Measurements from ENCODE around the gene IGFBP3. TPM values are rescaled to one million over a fixed set of nuclear protein-coding genes. Genes with fewer than 3 reads are reported as not detected.

The IGFBP3 gene
- total RNA-seq, 1 experiment from 2014 or later = 237 TPM

DNA sequence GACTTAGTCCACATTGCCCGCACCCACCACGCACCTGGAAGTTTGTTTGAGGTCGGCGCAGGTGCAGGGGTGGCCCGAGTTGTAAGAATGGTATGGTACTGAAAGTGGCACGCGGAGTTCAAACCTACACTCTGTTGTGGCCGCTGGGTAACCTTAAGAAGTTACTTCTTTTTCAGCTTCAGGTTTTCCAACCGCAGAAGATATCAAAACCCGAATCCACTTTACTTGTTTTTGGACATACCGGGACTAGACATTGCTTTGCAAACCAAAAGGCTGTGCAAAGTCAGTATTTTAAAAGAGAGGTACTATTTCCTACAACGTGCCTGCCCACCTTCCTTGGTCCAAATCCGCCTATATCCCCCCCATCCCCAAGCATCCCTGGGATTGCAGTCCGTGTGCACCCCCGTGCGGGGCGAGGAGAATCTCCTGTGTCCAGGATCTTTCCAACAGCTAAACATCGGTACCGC is 1.0 kb downstream of the IGFBP3 start:
- no peaks in the 10 kb centered on the region; the same call in 1 of the 2 replicates for H4K20me1 ChIP-seq (ENCODE audit: insufficient read depth)
- intact Hi-C loops (cut with micrococcal nuclease; ENCODE audit: unreplicated experiment) = loop anchor here (2.0 to 5.0 kb wide), 2 partner anchors 257 to 987 kb away; no protein-coding TSS in a partner anchor
- peak overlapping the region; percentile 36 for H3K27ac ChIP-seq
- H3K4me1 ChIP-seq (replicated peaks; ENCODE audit: insufficient read depth) = peaks cover 43% of the 10 kb centered on the region
- BruUV-seq (replicated peaks) = TSS peak; percentile 42
- peaks cover 28% of the 10 kb centered on the region for H3K79me2 ChIP-seq (ENCODE audit: low read depth)
- ChIA-PET POLR2A (ENCODE audit: unreplicated experiment) (interaction anchor here (0.5 kb wide), 2 partner anchors 151 to 1300 kb away, joined by 4 to 5 read pairs; no protein-coding TSS in a partner anchor), CTCF (interaction anchor here (1.0 kb wide), 2 partner anchors 30 to 34 kb away, joined by 5 read pairs; no protein-coding TSS in a partner anchor)
- peaks cover 45% of the 10 kb centered on the region; the same call in 1 of the 2 replicates for H3F3A ChIP-seq (ENCODE audit: insufficient read depth, low read depth)
- H3K4me2 ChIP-seq = peak overlapping the region; percentile 93
- H3K9me2 ChIP-seq (ENCODE audit: insufficient read depth) = no peaks in the 10 kb centered on the region
- H3K27me3 ChIP-seq (ENCODE audit: insufficient read depth, low read depth) = no peaks in the 10 kb centered on the region
- no peak for DNase-seq
- H3K9me3 ChIP-seq (ENCODE audit: insufficient read depth, low read depth) = no peaks in the 10 kb centered on the region
- peak overlapping the region; percentile 72 for H2AFZ ChIP-seq
- peak overlapping the region; percentile 84 for H3K4me3 ChIP-seq
- H3K36me3 ChIP-seq (ENCODE audit: low read depth) = peaks cover 13% of the 10 kb centered on the region; the same call in 1 of the 2 replicates
- TF ChIP-seq, protein P1, sequence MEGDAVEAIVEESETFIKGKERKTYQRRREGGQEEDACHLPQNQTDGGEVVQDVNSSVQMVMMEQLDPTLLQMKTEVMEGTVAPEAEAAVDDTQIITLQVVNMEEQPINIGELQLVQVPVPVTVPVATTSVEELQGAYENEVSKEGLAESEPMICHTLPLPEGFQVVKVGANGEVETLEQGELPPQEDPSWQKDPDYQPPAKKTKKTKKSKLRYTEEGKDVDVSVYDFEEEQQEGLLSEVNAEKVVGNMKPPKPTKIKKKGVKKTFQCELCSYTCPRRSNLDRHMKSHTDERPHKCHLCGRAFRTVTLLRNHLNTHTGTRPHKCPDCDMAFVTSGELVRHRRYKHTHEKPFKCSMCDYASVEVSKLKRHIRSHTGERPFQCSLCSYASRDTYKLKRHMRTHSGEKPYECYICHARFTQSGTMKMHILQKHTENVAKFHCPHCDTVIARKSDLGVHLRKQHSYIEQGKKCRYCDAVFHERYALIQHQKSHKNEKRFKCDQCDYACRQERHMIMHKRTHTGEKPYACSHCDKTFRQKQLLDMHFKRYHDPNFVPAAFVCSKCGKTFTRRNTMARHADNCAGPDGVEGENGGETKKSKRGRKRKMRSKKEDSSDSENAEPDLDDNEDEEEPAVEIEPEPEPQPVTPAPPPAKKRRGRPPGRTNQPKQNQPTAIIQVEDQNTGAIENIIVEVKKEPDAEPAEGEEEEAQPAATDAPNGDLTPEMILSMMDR (conservative IDR thresholded peaks at IDR 0.05) = no peak
- TF ChIP-seq EZH2 (IDR thresholded peaks at IDR 0.05; ENCODE audit: low read depth) = no peak

DNA sequence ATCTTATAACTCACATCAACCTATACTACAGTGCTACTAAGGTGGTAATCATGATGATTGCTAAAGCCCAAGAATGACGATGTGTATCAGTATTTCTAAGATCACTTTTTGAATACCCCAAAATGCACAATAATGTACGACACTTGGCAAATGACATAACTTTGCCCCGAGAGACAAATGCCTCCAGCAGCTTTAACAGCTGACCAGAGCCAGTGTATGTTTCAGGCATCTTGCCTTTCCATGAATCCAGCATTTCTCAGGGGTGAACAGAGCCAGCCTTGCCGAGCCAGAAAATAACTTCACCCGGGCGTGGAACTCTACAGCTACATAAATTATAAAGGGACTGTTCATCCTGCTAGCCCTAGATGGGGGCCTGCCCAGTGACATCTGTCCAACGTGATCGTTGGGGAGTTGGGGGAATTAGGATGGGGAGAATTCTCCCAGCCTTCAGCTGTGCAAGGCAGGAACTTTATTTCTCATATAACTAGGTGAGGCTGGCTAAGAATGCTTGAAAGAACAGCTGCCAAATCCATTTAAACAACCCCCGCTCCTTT is 1.8 kb downstream of the IGFBP3 start:
- Histone ChIP-seq H4K20me1 (ENCODE audit: insufficient read depth) (no peaks in the 10 kb centered on the region; the same call in 1 of the 2 replicates), H3K79me2 (ENCODE audit: low read depth) (peaks cover 28% of the 10 kb centered on the region), H3K4me1 (replicated peaks; ENCODE audit: insufficient read depth) (peaks cover 36% of the 10 kb centered on the region), H3K36me3 (ENCODE audit: low read depth) (peaks cover 15% of the 10 kb centered on the region; the same call in 1 of the 2 replicates), H3K27ac (peak overlapping the region; percentile 36), H3K4me3 (peak overlapping the region; percentile 84), H3K9me2 (ENCODE audit: insufficient read depth) (no peaks in the 10 kb centered on the region), H3K9me3 (ENCODE audit: insufficient read depth, low read depth) (no peaks in the 10 kb centered on the region), H3K27me3 (ENCODE audit: insufficient read depth, low read depth) (no peaks in the 10 kb centered on the region), H3F3A (ENCODE audit: insufficient read depth, low read depth) (peaks cover 40% of the 10 kb centered on the region; the same call in 1 of the 2 replicates), H3K4me2 (peak overlapping the region; percentile 93), H2AFZ (peak overlapping the region; percentile 72; the same call in 1 of the 2 replicates)
- intact Hi-C loops (cut with micrococcal nuclease; ENCODE audit: unreplicated experiment) = no loop called here
- no peak for DNase-seq
- no TSS peak for BruUV-seq (replicated peaks)
- POLR2A ChIA-PET (ENCODE audit: unreplicated experiment) = interaction anchor here (0.5 to 0.6 kb wide), 3 partner anchors 150 to 1648 kb away, joined by 3 to 5 read pairs (median 4); no protein-coding TSS in a partner anchor
- CTCF ChIA-PET = interaction anchor here (1.0 to 1.5 kb wide), 3 partner anchors 29 to 1169 kb away, joined by 5 to 6 read pairs (median 5); no protein-coding TSS in a partner anchor
- TF ChIP-seq, protein P1 (conservative IDR thresholded peaks at IDR 0.05) = no peak
- TF ChIP-seq EZH2 (IDR thresholded peaks at IDR 0.05; ENCODE audit: low read depth) = no peak

DNA sequence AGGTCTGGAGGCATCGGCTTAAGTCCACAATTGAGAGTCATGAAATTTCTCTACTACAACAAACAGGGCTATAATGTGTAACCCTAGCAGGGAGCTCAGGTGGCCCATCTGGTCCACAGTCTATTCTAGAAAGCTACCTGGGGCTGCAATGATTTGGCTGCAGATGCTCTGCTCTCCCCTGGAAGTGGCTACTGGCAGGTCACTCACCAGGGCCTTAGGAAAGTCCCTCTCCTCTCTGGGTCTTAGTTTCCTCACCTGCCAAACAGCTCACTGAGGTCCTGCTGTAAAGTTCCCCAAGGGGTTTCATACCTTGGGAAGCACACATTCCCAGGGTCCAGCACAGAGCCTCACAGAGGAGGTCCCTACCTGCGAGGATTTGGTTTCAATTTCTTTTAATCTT is 2.5 kb downstream of the IGFBP3 start:
- peak overlapping the region; percentile 36 for H3K27ac ChIP-seq
- BruUV-seq (replicated peaks) = no TSS peak
- H3K79me2 ChIP-seq (ENCODE audit: low read depth) = peaks cover 28% of the 10 kb centered on the region
- ChIA-PET POLR2A (ENCODE audit: unreplicated experiment) (interaction anchor here (0.6 kb wide), 2 partner anchors 1060 to 1649 kb away, joined by 3 to 4 read pairs; no protein-coding TSS in a partner anchor), CTCF (interaction anchor here (0.5 to 1.5 kb wide), 5 partner anchors 33 to 1170 kb away, joined by 3 to 6 read pairs (median 4); no protein-coding TSS in a partner anchor)
- peaks cover 17% of the 10 kb centered on the region; the same call in 1 of the 2 replicates for H3K36me3 ChIP-seq (ENCODE audit: low read depth)
- no peaks in the 10 kb centered on the region for H3K9me3 ChIP-seq (ENCODE audit: insufficient read depth, low read depth)
- intact Hi-C loops (cut with micrococcal nuclease; ENCODE audit: unreplicated experiment) = no loop called here
- H3K27me3 ChIP-seq (ENCODE audit: insufficient read depth, low read depth) = no peaks in the 10 kb centered on the region
- peaks cover 37% of the 10 kb centered on the region; the same call in 1 of the 2 replicates for H3F3A ChIP-seq (ENCODE audit: insufficient read depth, low read depth)
- H3K4me1 ChIP-seq (replicated peaks; ENCODE audit: insufficient read depth) = peaks cover 28% of the 10 kb centered on the region
- no peaks in the 10 kb centered on the region for H3K9me2 ChIP-seq (ENCODE audit: insufficient read depth)
- H3K4me2 ChIP-seq = peak overlapping the region; percentile 93
- H3K4me3 ChIP-seq = peak overlapping the region; percentile 84
- no peak for DNase-seq
- H4K20me1 ChIP-seq (ENCODE audit: insufficient read depth) = no peaks in the 10 kb centered on the region; the same call in 1 of the 2 replicates
- no peak overlapping the region for H2AFZ ChIP-seq
- TF ChIP-seq, protein P1 (conservative IDR thresholded peaks at IDR 0.05) = no peak
- no peak for TF ChIP-seq EZH2 (IDR thresholded peaks at IDR 0.05; ENCODE audit: low read depth)
